CD4-positive, alpha-beta memory T cell (primary cell): ENCODE results near the gene CCDC197. TPM values are rescaled to one million over a fixed set of nuclear protein-coding genes. Genes with fewer than 3 reads are reported as not detected.
A peak's percentile ranks its signal among the peaks of the same experiment; 100 is the strongest.

Source experiments
- CTCF ChIA-PET: fragments of 350-600 bp; sonication (Branson Sonifier 250); formaldehyde crosslinking; loops from one replicate; lab custom pipeline; 2021; ENCODE audit warnings: inconsistent platforms; ENCODE audit not compliant: partially characterized antibody; lab: Charles Lee
- POLR2A ChIA-PET: fragments of 350-600 bp; sonication (Branson Sonifier 250); formaldehyde crosslinking; loops from one replicate; lab custom pipeline; 2021; ENCODE audit not compliant: partially characterized antibody; lab: Charles Lee
- DNase-seq, 5 donors: peaks; one replicate each; pipeline versions ENCODE4 v3.0.0 to v3.0.0-alpha.2; 2020 to 2022; ENCODE audit warnings: mixed read lengths in 1 of 5
- H3K27ac ChIP-seq: one replicate; pipeline ENCODE4 v1.7.0; 2013; ENCODE audit warnings: low read depth, low read length
- H3K27me3 ChIP-seq: 2 replicates; pipeline ENCODE4 v1.7.0; 2013; ENCODE audit warnings: mild to moderate bottlenecking, low read length, moderate library complexity; ENCODE audit not compliant: insufficient read depth
- H3K36me3 ChIP-seq: 2 replicates; pipeline ENCODE4 v1.7.0; 2013; ENCODE audit warnings: mild to moderate bottlenecking, low read length, moderate library complexity; ENCODE audit not compliant: insufficient read depth
- H3K4me1 ChIP-seq: 2 replicates; pipeline ENCODE4 v1.7.0; 2013; ENCODE audit warnings: mild to moderate bottlenecking, low read length, moderate library complexity; ENCODE audit not compliant: insufficient read depth
- H3K4me3 ChIP-seq, 2 donors: one replicate each; pipeline ENCODE4 v1.7.0; 2013; ENCODE audit warnings: low read length in 2 of 2, mild to moderate bottlenecking in 1 of 2
- H3K9me3 ChIP-seq, 2 donors: one replicate each; pipeline ENCODE4 v1.7.0; 2013; ENCODE audit warnings: low read length in 2 of 2, control low read depth in 1 of 2; ENCODE audit not compliant: control insufficient read depth in 1 of 2
- H3K27ac Mint-ChIP-seq, 7 donors: one replicate each; pipeline ENCODE4 v1.8.0; 2020 to 2021; ENCODE audit warnings: mixed read lengths in 7 of 7, mild to moderate bottlenecking in 6 of 7, inconsistent platforms in 3 of 7, moderate library complexity in 3 of 7
- H3K27me3 Mint-ChIP-seq, 2 donors: one replicate each; pipeline ENCODE4 v1.8.0; 2020 to 2021; ENCODE audit warnings: mixed read lengths in 2 of 2
- H3K36me3 Mint-ChIP-seq, 2 donors: one replicate each; pipeline ENCODE4 v1.8.0; 2020 to 2021; ENCODE audit warnings: mixed read lengths in 2 of 2, inconsistent platforms in 1 of 2, mild to moderate bottlenecking in 1 of 2
- H3K4me1 Mint-ChIP-seq, 4 donors: one replicate each; pipeline ENCODE4 v1.8.0; 2020 to 2021; ENCODE audit warnings: mixed read lengths in 4 of 4, mild to moderate bottlenecking in 1 of 4
- H3K4me3 Mint-ChIP-seq, 8 donors: one replicate each; pipeline ENCODE4 v1.8.0; 2020 to 2021; ENCODE audit warnings: mixed read lengths in 8 of 8, mild to moderate bottlenecking in 7 of 8, moderate library complexity in 6 of 8, inconsistent platforms in 3 of 8
- H3K9me3 Mint-ChIP-seq, 8 donors: one replicate each; pipeline ENCODE4 v1.8.0; 2020 to 2021; ENCODE audit warnings: mixed read lengths in 8 of 8, mild to moderate bottlenecking in 5 of 8, inconsistent platforms in 3 of 8, moderate library complexity in 1 of 8
- intact Hi-C: fragments of 100-400 bp; cut with micrococcal nuclease; formaldehyde crosslinking; loops from one replicate; pipeline ENCODE4 v1.15.1; 2023
- polyA plus RNA-seq, 2 donors: library from polyadenylated mRNA; unstranded; fragments of 300-500 nt; fragmentation: Illumina TruSeq; gene quantifications; one replicate each; pipeline ENCODE4 v1.2.3, GENCODE V29; 2021
- total RNA-seq, 2 experiments: library from RNA; stranded (reverse); gene quantifications; one replicate each; pipeline ENCODE4 v1.2.3, GENCODE V29; 2021

CCDC197 gene
- total and polyA plus RNA-seq, 4 experiments from 2014 or later = not detected

DNA sequence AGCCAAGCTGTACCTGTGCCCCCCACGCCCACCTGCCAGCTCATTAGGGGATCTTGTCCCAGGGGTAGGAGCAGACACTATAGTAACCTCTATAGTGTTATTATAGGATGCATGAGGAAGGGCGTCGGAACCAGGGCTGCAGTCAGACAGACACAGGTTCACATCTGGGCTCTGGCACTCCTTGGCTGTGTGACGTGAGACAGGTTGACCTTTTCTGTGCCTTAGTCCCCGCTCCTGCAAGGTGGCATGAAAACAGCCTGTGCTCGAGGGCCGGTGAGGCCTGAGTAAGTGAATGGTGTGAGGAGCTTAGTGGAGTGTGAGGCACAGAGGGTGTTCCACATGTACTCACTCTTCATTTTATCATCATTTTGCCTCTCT lies 39.8 kb upstream of the CCDC197 start:
- peak overlapping the region in 1 of 2 donors; percentile 28 for H3K4me3 ChIP-seq
- intact Hi-C loops = no loop called here
- Mint-ChIP-seq H3K4me3 (peak overlapping the region in 7 of 8 donors; percentile 61 to 85 (median 70)), H3K27ac (peak overlapping the region; percentile 78 to 100 (median 93)), H3K27me3 (no peaks in the 10 kb centered on the region), H3K4me1 (peaks cover 70 to 100% (median 91%) of the 10 kb centered on the region in 4 donors), H3K36me3 (peaks cover 0 to 5% of the 10 kb centered on the region in 2 donors), H3K9me3 (peaks cover 0 to 3% (median 0%) of the 10 kb centered on the region in 8 donors)
- H3K27ac ChIP-seq = peak overlapping the region; percentile 14
- no peak for DNase-seq
- H3K4me1 ChIP-seq = peaks cover 100% of the 10 kb centered on the region
- no peaks in the 10 kb centered on the region for H3K27me3 ChIP-seq
- no peaks in the 10 kb centered on the region for H3K36me3 ChIP-seq
- H3K9me3 ChIP-seq = no peaks in the 10 kb centered on the region
- POLR2A ChIA-PET = interaction anchor here (5.9 to 15.6 kb wide), 3 partner anchors 7 to 19 kb away, joined by 47 to 469 read pairs (median 87); partner anchors contain the start of gene ASB2
- CTCF ChIA-PET = interaction anchor here (1.3 to 39.2 kb wide), 3 partner anchors 8 to 48 kb away, joined by 3 to 1377 read pairs (median 1377); partner anchors contain the start of gene ASB2

DNA sequence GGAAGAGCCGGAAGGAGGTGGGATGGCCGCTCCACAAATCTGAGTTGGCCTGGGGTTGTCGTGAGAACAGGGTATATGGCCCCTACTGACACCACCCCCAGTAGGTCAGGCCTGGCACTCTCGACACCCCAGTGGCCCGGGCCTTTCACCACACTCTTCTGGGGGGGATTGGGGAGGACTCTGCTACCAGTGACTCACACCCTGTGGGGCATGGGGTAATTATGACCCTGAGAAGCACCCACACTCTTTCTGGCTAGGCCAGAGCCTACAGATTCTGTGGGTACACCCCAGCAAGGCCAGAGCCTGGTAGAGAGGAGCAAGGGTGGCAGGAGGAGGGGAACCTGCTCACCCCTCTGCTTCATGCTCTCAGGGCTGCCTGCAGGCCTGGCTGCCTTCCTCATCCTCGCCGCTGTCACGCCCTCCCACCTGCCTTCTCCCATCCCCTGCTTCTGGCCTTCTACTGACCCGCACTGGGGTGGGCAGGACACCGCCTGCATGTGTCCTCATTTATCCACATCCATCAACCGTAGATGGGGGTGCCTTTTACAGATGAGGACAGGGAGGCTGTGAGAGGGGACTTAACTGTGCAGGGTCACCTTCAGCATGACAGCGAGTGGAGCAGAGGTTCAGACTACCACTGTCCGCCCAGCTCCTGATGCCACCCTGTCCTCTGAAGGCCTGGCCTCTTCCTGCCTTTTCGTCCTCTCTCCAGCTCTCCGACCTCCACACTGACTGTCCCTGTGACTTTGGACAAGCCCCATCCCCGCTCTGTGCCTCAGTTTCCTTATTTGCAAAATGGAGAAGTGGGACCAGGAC lies 39.1 kb upstream of the CCDC197 start:
- Mint-ChIP-seq H3K4me3 (peak overlapping the region in 4 of 8 donors; percentile 17 to 85 (median 78)), H3K27me3 (no peaks in the 10 kb centered on the region), H3K27ac (peak overlapping the region; percentile 96 to 100 (median 98)), H3K9me3 (peaks cover 0 to 3% (median 0%) of the 10 kb centered on the region in 8 donors), H3K36me3 (peaks cover 0 to 5% of the 10 kb centered on the region in 2 donors), H3K4me1 (peaks cover 74 to 100% (median 94%) of the 10 kb centered on the region in 4 donors)
- ChIA-PET POLR2A (interaction anchor here (2.0 to 15.6 kb wide), 3 partner anchors 11 to 18 kb away, joined by 5 to 469 read pairs (median 87); partner anchors contain the start of gene ASB2), CTCF (interaction anchor here (34.5 to 39.2 kb wide), 2 partner anchors 9 kb away, joined by 1377 read pairs; partner anchors contain the start of gene ASB2)
- Histone ChIP-seq H3K4me1 (peaks cover 100% of the 10 kb centered on the region), H3K9me3 (no peaks in the 10 kb centered on the region), H3K4me3 (peak overlapping the region in 1 of 2 donors; percentile 28), H3K27me3 (no peaks in the 10 kb centered on the region), H3K27ac (peak overlapping the region; percentile 77), H3K36me3 (no peaks in the 10 kb centered on the region)
- no peak for DNase-seq
- intact Hi-C loops = no loop called here

DNA sequence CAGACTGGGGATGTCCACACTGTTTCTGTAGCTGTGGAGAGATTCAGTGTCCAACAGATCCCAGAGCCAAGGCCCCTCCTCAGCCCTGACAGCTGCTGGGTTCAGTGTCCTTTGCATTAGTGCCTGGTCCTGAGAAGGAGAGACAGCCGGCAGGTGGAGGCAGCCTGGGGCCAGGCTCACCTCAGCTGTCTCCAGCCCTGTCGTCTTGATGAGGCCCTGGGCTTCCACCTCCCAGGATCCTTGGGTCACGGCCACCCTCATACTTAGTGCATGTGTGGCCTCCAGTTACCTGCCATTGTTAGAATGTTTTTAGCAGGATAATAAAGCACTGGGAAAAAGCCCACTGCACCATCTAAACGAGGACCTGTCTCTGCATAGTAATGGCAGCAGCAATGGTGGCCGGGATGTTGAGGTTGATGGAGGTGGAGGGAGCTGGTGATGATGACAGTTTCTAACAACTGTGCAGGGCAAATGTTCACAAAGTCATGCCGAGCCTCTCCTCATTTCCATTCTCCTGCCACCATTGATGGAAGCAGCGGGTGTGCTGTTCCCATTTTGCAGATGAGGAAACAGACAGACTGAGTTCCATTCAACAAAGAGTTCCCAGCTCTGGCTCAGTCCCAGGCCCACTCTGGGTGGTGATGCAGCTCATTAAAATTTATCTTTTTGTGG lies 38.4 kb upstream of the CCDC197 start:
- peak overlapping the region; percentile 18 to 21 for H3K4me3 ChIP-seq
- POLR2A ChIA-PET = interaction anchor here (1.1 to 15.6 kb wide), 5 partner anchors 12 to 178 kb away, joined by 3 to 469 read pairs (median 5); partner anchors contain the start of gene ASB2

DNA sequence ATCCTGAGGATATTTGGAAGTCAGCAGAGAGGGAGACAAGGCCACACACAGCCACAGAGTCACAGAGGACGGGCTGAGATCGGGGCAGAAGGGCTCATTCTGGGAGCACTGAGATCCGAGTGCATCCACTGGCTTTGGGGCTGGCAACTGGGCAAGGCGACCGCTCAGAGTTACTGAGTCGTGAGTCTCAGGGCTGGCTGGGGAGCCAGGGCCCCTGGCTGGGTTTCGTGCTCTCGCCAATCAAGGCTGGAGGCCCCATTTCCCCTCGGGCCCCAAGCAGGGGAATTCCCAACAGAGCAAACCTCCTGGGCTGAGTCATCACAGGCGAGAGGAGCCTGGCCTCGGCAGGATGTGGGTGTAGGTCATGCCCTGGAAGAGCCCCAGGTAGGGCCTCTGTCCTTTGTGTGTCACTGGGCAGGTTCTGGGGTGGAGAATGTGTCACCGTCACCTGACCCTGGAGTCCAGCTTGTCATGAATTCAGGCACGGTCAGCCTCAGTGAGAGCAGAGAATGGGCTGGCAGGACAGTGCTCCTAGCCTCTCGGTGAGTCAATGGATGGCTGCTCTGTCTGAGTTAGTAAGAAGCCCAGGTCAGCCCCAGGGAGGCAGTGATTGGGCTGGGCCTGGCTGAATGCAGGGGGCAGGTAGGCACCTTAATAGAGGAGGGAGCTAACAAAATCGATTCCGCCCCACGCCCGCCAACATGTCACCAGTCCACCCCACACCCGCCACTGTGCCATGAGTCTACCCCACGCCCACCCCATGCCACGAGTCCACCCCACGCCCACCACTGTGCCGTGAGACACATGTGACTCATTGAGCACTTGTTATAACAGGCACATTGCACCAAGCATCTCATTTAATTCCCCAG lies 37.6 kb upstream of the CCDC197 start:
- H3K36me3 ChIP-seq = no peaks in the 10 kb centered on the region
- H3K9me3 Mint-ChIP-seq = peaks cover 0 to 3% (median 0%) of the 10 kb centered on the region in 8 donors
- no peaks in the 10 kb centered on the region for H3K27me3 Mint-ChIP-seq
- POLR2A ChIA-PET = interaction anchor here (1.0 to 15.6 kb wide), 6 partner anchors 13 to 177 kb away, joined by 3 to 469 read pairs (median 5); partner anchors contain the start of gene ASB2
- peak overlapping the region; percentile 77 for H3K27ac ChIP-seq
- H3K4me3 Mint-ChIP-seq = peak overlapping the region; percentile 75 to 89 (median 82)
- peaks cover 100% of the 10 kb centered on the region for H3K4me1 ChIP-seq
- intact Hi-C loops = loop anchor here (1.0 kb wide), 3 partner anchors 11 to 20 kb away; no protein-coding TSS in a partner anchor
- H3K4me1 Mint-ChIP-seq = peaks cover 80 to 100% (median 93%) of the 10 kb centered on the region in 4 donors
- peak; percentile 89 to 99 (median 91) for DNase-seq
- no peaks in the 10 kb centered on the region for H3K27me3 ChIP-seq
- peaks cover 0 to 5% of the 10 kb centered on the region in 2 donors for H3K36me3 Mint-ChIP-seq
- H3K27ac Mint-ChIP-seq = peak overlapping the region; percentile 96 to 100 (median 99)
- no peaks in the 10 kb centered on the region for H3K9me3 ChIP-seq
- CTCF ChIA-PET = interaction anchor here (1.3 to 39.2 kb wide), 3 partner anchors 8 to 42 kb away, joined by 3 to 1377 read pairs (median 1377); partner anchors contain the start of gene ASB2
- H3K4me3 ChIP-seq = peak overlapping the region; percentile 18 to 21

More for the DNA sequence above, 38.4 kb upstream of the CCDC197 start:
- no peaks in the 10 kb centered on the region for H3K36me3 ChIP-seq
- peaks cover 100% of the 10 kb centered on the region for H3K4me1 ChIP-seq
- H3K27ac Mint-ChIP-seq = peak overlapping the region; percentile 96 to 100 (median 99)
- no peaks in the 10 kb centered on the region for H3K27me3 ChIP-seq
- H3K9me3 ChIP-seq = no peaks in the 10 kb centered on the region
- DNase-seq = no peak
- H3K27ac ChIP-seq = peak overlapping the region; percentile 77
- CTCF ChIA-PET = interaction anchor here (1.3 to 39.2 kb wide), 3 partner anchors 9 to 43 kb away, joined by 3 to 1377 read pairs (median 1377); partner anchors contain the start of gene ASB2
- peak overlapping the region; percentile 75 to 89 (median 82) for H3K4me3 Mint-ChIP-seq
- H3K36me3 Mint-ChIP-seq = peaks cover 0 to 5% of the 10 kb centered on the region in 2 donors
- peaks cover 78 to 100% (median 94%) of the 10 kb centered on the region in 4 donors for H3K4me1 Mint-ChIP-seq
- no peaks in the 10 kb centered on the region for H3K27me3 Mint-ChIP-seq
- peaks cover 0 to 3% (median 0%) of the 10 kb centered on the region in 8 donors for H3K9me3 Mint-ChIP-seq
- intact Hi-C loops = loop anchor here (1.0 kb wide), 3 partner anchors 12 to 20 kb away; no protein-coding TSS in a partner anchor

DNA sequence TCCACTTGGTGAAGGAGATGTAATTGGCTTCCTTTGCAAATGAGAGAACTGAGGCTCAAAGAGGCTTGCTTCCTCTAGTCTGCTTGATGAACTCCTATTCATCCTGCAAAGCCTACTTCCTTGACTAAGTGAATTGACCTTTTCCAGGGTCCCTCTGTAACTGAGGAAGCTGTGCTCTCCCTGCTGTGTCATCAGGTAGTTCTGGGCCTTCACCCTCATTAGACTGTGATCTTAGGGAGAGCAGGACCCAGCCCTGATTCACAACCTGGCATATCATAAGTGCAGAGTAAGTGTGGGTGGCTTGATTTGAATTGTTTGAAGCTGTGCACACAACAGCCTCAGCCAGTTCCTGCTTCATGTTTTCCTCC lies 37.0 kb upstream of the CCDC197 start:
- Histone ChIP-seq H3K36me3 (no peaks in the 10 kb centered on the region), H3K9me3 (no peaks in the 10 kb centered on the region), H3K4me3 (peak overlapping the region in 1 of 2 donors; percentile 21), H3K4me1 (peaks cover 100% of the 10 kb centered on the region), H3K27me3 (no peaks in the 10 kb centered on the region), H3K27ac (peak overlapping the region; percentile 77)
- CTCF ChIA-PET = interaction anchor here (0.7 to 39.2 kb wide), 5 partner anchors 7 to 176 kb away, joined by 3 to 1377 read pairs (median 9); partner anchors contain the start of gene ASB2
- Mint-ChIP-seq H3K9me3 (peaks cover 0 to 3% (median 0%) of the 10 kb centered on the region in 8 donors), H3K4me1 (peaks cover 80 to 100% (median 93%) of the 10 kb centered on the region in 4 donors), H3K4me3 (peak overlapping the region in 7 of 8 donors; percentile 29 to 89 (median 82)), H3K27me3 (no peaks in the 10 kb centered on the region), H3K36me3 (peaks cover 0 to 5% of the 10 kb centered on the region in 2 donors), H3K27ac (peak overlapping the region; percentile 96 to 100 (median 99))
- POLR2A ChIA-PET = interaction anchor here (1.0 to 15.6 kb wide), 4 partner anchors 16 to 177 kb away, joined by 4 to 469 read pairs (median 46); partner anchors contain the start of gene ASB2
- DNase-seq = no peak
- intact Hi-C loops = no loop called here
